ENCODE data around the gene MRPL30. TPM values are rescaled to one million over a fixed set of nuclear protein-coding genes. Genes with fewer than 3 reads are reported as not detected.

The MRPL30 gene
- total and polyA plus RNA-seq, 5 experiments from 2014 or later = 19.1 to 23.5 (median 20.7) TPM

- H3K9me3 Mint-ChIP-seq = peaks cover 0 to 4% (median 0%) of the 10 kb centered on the region in 9 donors
- ATAC-seq (no peak), DNase-seq (no peak)
- no peak overlapping the region for H3K4me3 Mint-ChIP-seq
- peaks cover 0 to 15% (median 7%) of the 10 kb centered on the region in 3 donors for H3K36me3 Mint-ChIP-seq
- POLR2A ChIA-PET = no interaction called here
- H3K27ac Mint-ChIP-seq = no peak overlapping the region
- H3K4me1 Mint-ChIP-seq = no peaks in the 10 kb centered on the region
- H3K27me3 Mint-ChIP-seq = no peaks in the 10 kb centered on the region
These were observed 61.2 kb downstream of the MRPL30 start for GRCh38 chr2:99242151-99242550.

Other genes starting within 250 kb of the MRPL30 start
- 1 to 10 TPM in 1 of 2 experiments, under 1 TPM in 1; 0.88 to 2.0 TPM for gene CRACDL, start 245.0 kb upstream of the MRPL30 start, total RNA-seq
- gene CRACDL, start 245.0 kb upstream of the MRPL30 start, polyA plus RNA-seq = under 1 TPM; 0.12 to 0.81 (median 0.49) TPM
- 1 to 10 TPM; 3.9 to 5.7 TPM for gene C2orf15, start 39.5 kb upstream of the MRPL30 start, total RNA-seq
- 1 to 10 TPM; 6.1 to 6.8 (median 6.7) TPM for gene C2orf15, start 39.5 kb upstream of the MRPL30 start, polyA plus RNA-seq
- gene TSGA10, start 26.2 kb upstream of the MRPL30 start, total RNA-seq = 10 to 100 TPM; 23.8 to 32.1 TPM
- gene TSGA10, start 26.2 kb upstream of the MRPL30 start, polyA plus RNA-seq = 10 to 100 TPM; 22.5 to 26.4 (median 24.1) TPM
- gene LIPT1, start 26.2 kb upstream of the MRPL30 start, total RNA-seq = 10 to 100 TPM; 24.7 to 26.2 TPM
- 10 to 100 TPM; 19.0 to 26.9 (median 22.0) TPM for gene LIPT1, start 26.2 kb upstream of the MRPL30 start, polyA plus RNA-seq
- 10 to 100 TPM; 63.4 to 66.5 TPM for gene MITD1, start 126 bp upstream of the MRPL30 start, total RNA-seq
- gene MITD1, start 126 bp upstream of the MRPL30 start, polyA plus RNA-seq = 10 to 100 TPM; 40.4 to 49.0 (median 43.8) TPM
- not detected for gene LYG2, start 74.5 kb downstream of the MRPL30 start, total RNA-seq
- gene LYG2, start 74.5 kb downstream of the MRPL30 start, polyA plus RNA-seq = not detected
- gene LYG1, start 120.0 kb downstream of the MRPL30 start, total RNA-seq = 1 to 10 TPM; 3.8 to 4.5 TPM
- gene LYG1, start 120.0 kb downstream of the MRPL30 start, polyA plus RNA-seq = under 1 TPM in 1 of 3 donors, not detected in 2; 0.49 TPM
- gene TXNDC9, start 155.1 kb downstream of the MRPL30 start, total RNA-seq = 10 to 100 TPM; 29.0 to 29.1 TPM
- 10 to 100 TPM; 44.3 to 53.4 (median 47.6) TPM for gene TXNDC9, start 155.1 kb downstream of the MRPL30 start, polyA plus RNA-seq
- gene EIF5B, start 156.2 kb downstream of the MRPL30 start, total RNA-seq = 10 to 100 TPM; 46.7 to 47.9 TPM
- 10 to 100 TPM in 1 of 3 donors, 1 to 10 TPM in 2; 3.0 to 12.6 (median 5.9) TPM for gene EIF5B, start 156.2 kb downstream of the MRPL30 start, polyA plus RNA-seq

All from naive thymus-derived CD8-positive, alpha-beta T cell (primary cell).